Heart right ventricle (tissue), 16 donors: Measurements from ENCODE around the gene TTC17. TPM values are rescaled to one million over a fixed set of nuclear protein-coding genes. Genes with fewer than 3 reads are reported as not detected.

ENCODE experiments used
- ATAC-seq, 8 donors: fragments of 200-7000 bp; cut with Tn5 transposase; one replicate each; pipeline ENCODE4 v1.9.1; 2020; ENCODE audit warnings: mild to moderate bottlenecking in 8 of 8, moderate library complexity in 8 of 8, moderate number of reproducible peaks in 1 of 8
- DNase-seq, 2 donors: peaks; one replicate each; pipeline ENCODE4 v3.0.0-alpha.2; 2020
- H3K27ac ChIP-seq, 10 donors: fragments of 200-600 bp; sonication (generic) in 2 of 10; one replicate each; pipeline versions ENCODE4 v1.5.0 to v1.8.0; 2020 to 2022; ENCODE audit warnings: mild to moderate bottlenecking in 3 of 10
- H3K27me3 ChIP-seq, 7 donors: fragments of 200-600 bp; one replicate each; pipeline ENCODE4 v1.8.0; 2021 to 2022; ENCODE audit warnings: mild to moderate bottlenecking in 2 of 7
- H3K36me3 ChIP-seq, 9 donors: fragments of 200-600 bp; sonication (generic) in 1 of 9; one replicate each; pipeline versions ENCODE4 v1.5.0 to v1.8.0; 2020 to 2022; ENCODE audit warnings: mild to moderate bottlenecking in 2 of 9
- H3K4me1 ChIP-seq, 9 donors: fragments of 200-600 bp; sonication (generic) in 1 of 9; one replicate each; pipeline versions ENCODE4 v1.5.0 to v1.8.0; 2020 to 2022; ENCODE audit warnings: mild to moderate bottlenecking in 4 of 9
- H3K4me3 ChIP-seq, 10 donors: fragments of 200-600 bp; sonication (generic) in 2 of 10; one replicate each; pipeline versions ENCODE4 v1.5.0 to v1.8.0; 2020 to 2022; ENCODE audit warnings: mild to moderate bottlenecking in 7 of 10, moderate library complexity in 2 of 10
- H3K9me3 ChIP-seq, 11 donors: fragments of 200-600 bp in 10 of 11; sonication (generic) in 2 of 11; one replicate each; pipeline versions ENCODE4 v1.5.0 to v1.8.0; 2013 to 2022; ENCODE audit warnings: mild to moderate bottlenecking in 2 of 11, control low read depth in 1 of 11, moderate library complexity in 1 of 11
- CTCF ChIP-seq, 9 donors: fragments of 200-600 bp; sonication (generic) in 2 of 9; IDR thresholded peaks; one replicate each; pipeline versions ENCODE4 v1.5.0 to v1.8.0; 2021 to 2022; ENCODE audit warnings: antibody characterized with exemption in 9 of 9, mild to moderate bottlenecking in 5 of 9, moderate library complexity in 1 of 9
- WGBS, 2 donors: extraction: QIAGEN DNeasy Blood & Tissue Kit; methylation state at CpG; one replicate each; pipeline ENCODE4 v1.1.7; 2013; ENCODE audit warnings: inconsistent platforms in 1 of 2; 5-methylcytosine and 5-hydroxymethylcytosine counted together
- intact Hi-C, 10 donors: fragments of 100-400 bp; cut with DNase I; formaldehyde crosslinking; loops; one replicate each; pipeline versions ENCODE4 v1.11.1 to v1.14.2; 2022
- polyA plus RNA-seq, 2 donors: library from polyadenylated mRNA; stranded (reverse); fragments of 200-250 nt; gene quantifications; one replicate each; pipeline ENCODE4 v1.2.3, GENCODE V29; 2013
- total RNA-seq, 10 donors: library from RNA; stranded (reverse); fragmentation: NEBNext Ultra II Directional in 3 of 10; extraction: Animal tissue kit (Norgen Biotek cat#: 25700) in 3 of 10; gene quantifications; one replicate each; pipeline versions ENCODE4 v1.2.1 to v1.2.4, GENCODE V29; 2021 to 2023
- donor health status: Arrhythmogenic right ventricular cardiomyopathy.
- donor health status: ischemic (EF 13 %, LVEDD 7.1; RV severe dilation, severe dysfunction).
- donor health status: healthy with polysubstance abuse.
- donor health status: DM: no; HTN: yes; CAD: no.
- donor health status: DM: no; HTN: no; CAD: no.
- donor health status: ischemic (EF 25% LVEDD 6.9; RV normal size, moderate dysfunction).
- donor health status: ischemic (EF 25% LVEDD 5.7; RV mildly dilated, moderate dysfunction).
- donor health status: healthy.
- donor health status: DM: yes; HTN: yes; CAD: no.
- donor health status: Ischemic cardiomyopathy.
- donor health status: ischemic (EF 35%, LVEDD 5.7; RV mildly dilated, moderate dysfunction).
- donor health status: nonischemic (EF 11% LVEDD 7.7; RV severe dilation, severe dysfunction).
- donor health status: DM: yes; HTN: yes; CAD: no.
- donor health status: PGD.
- donor health status: ischemic (EF 29% LVEDD 5.4; RV normal size, mild dysfunction).
- donor health status: nonischemic (EF 23%, LVEDD 6.1; RV moderate dilation, normal function).

The TTC17 gene
- total and polyA plus RNA-seq, 12 donors: 20.4 to 42.1 (median 29.8) TPM

- WGBS, 2 donors: 74 to 84% methylated on average over 6 of the region's 6 CpGs
- peaks cover 0 to 10% (median 6%) of the 10 kb centered on the region in 11 donors for H3K9me3 ChIP-seq
- H3K4me1 ChIP-seq: no peaks in the 10 kb centered on the region
- no peak overlapping the region for H3K4me3 ChIP-seq
- H3K36me3 ChIP-seq: peaks cover 0 to 50% (median 14%) of the 10 kb centered on the region in 9 donors
- TF ChIP-seq CTCF (IDR thresholded peaks at IDR 0.05): no peak
- intact Hi-C loops: loop anchor here in 1 of 10 donors (10.0 kb wide), 1 partner anchor 61 kb away; no protein-coding TSS in a partner anchor
- DNase-seq: no peak
- no peak overlapping the region for H3K27ac ChIP-seq
- ATAC-seq: no peak
- H3K27me3 ChIP-seq: no peaks in the 10 kb centered on the region
These were observed 127.4 kb downstream of the TTC17 start for GRCh38 chr11:43486141-43486540.

- DNase-seq: no peak
- intact Hi-C loops: loop anchor here in 1 of 10 donors (10.0 kb wide), 1 partner anchor 65 kb away; no protein-coding TSS in a partner anchor
- ATAC-seq: peak in 1 of 8 donors; percentile 25
- Histone ChIP-seq H3K27me3 (no peaks in the 10 kb centered on the region), H3K36me3 (peaks cover 0 to 81% (median 27%) of the 10 kb centered on the region in 9 donors), H3K9me3 (no peaks in the 10 kb centered on the region), H3K27ac (no peak overlapping the region), H3K4me1 (no peaks in the 10 kb centered on the region), H3K4me3 (no peak overlapping the region)
- no peak for TF ChIP-seq CTCF (IDR thresholded peaks at IDR 0.05)
- WGBS, 2 donors: 93 to 96% methylated on average over 5 of the region's 5 CpGs
These were observed 131.2 kb downstream of the TTC17 start for GRCh38 chr11:43489869-43490465.

- no peak for TF ChIP-seq CTCF (IDR thresholded peaks at IDR 0.05)
- 85 to 99% methylated on average over 5 of the region's 5 CpGs for WGBS, 2 donors
- intact Hi-C loops: no loop called here
These were observed 134.0 kb downstream of the TTC17 start for GRCh38 chr11:43492701-43493100.

GRCh38 chr11:43493431-43493830 is 134.7 kb downstream of the TTC17 start:
- peaks cover 0 to 63% (median 27%) of the 10 kb centered on the region in 9 donors for H3K36me3 ChIP-seq
- DNase-seq (no peak), ATAC-seq (no peak)
- no peak overlapping the region for H3K27ac ChIP-seq
- H3K4me1 ChIP-seq: no peaks in the 10 kb centered on the region
- H3K9me3 ChIP-seq: no peaks in the 10 kb centered on the region
- TF ChIP-seq CTCF (IDR thresholded peaks at IDR 0.05): no peak
- H3K4me3 ChIP-seq: no peak overlapping the region
- intact Hi-C loops: no loop called here
- H3K27me3 ChIP-seq: no peaks in the 10 kb centered on the region
- WGBS, 2 donors: 71% methylated on average over 5 of the region's 5 CpGs

More at GRCh38 chr11:43492701-43493100, 134.0 kb downstream of the TTC17 start:
- Histone ChIP-seq H3K36me3 (peaks cover 0 to 64% (median 27%) of the 10 kb centered on the region in 9 donors), H3K4me3 (no peak overlapping the region), H3K4me1 (no peaks in the 10 kb centered on the region), H3K9me3 (no peaks in the 10 kb centered on the region), H3K27me3 (no peaks in the 10 kb centered on the region), H3K27ac (no peak overlapping the region)
- DNase-seq (no peak), ATAC-seq (no peak)
